Stomach (tissue), 4 donors: Measurements from ENCODE around the gene CFAP61.

Source experiments
- CTCF ChIP-seq, 7 experiments: fragments of 450-650 bp in 4 of 7; fragments of 200-600 bp in 3 of 7; sonication (generic) in 3 of 7; IDR thresholded peaks; one replicate each; pipeline ENCODE4 v1.5.1; 2016 to 2019; ENCODE audit warnings: antibody characterized with exemption in 7 of 7, control low read depth in 2 of 7, mild to moderate bottlenecking in 1 of 7
- EP300 ChIP-seq: sonication (generic); formaldehyde crosslinking; IDR thresholded peaks from one replicate; pipeline ENCODE4 v1.6.1; 2017; ENCODE audit warnings: antibody characterized with exemption
- POLR2A ChIP-seq, 4 donors: fragments of 450-650 bp; IDR thresholded peaks; one replicate each; pipeline ENCODE4 v1.6.1; 2016; ENCODE audit warnings: antibody characterized with exemption in 4 of 4, control low read depth in 2 of 4, mild to moderate bottlenecking in 1 of 4, moderate library complexity in 1 of 4
- POLR2AphosphoS5 ChIP-seq, 3 donors: sonication (generic); formaldehyde crosslinking; IDR thresholded peaks; one replicate each; pipeline ENCODE4 v1.6.1; 2016; ENCODE audit warnings: antibody characterized with exemption in 3 of 3

- no peak for TF ChIP-seq POLR2A (IDR thresholded peaks at IDR 0.05)
- TF ChIP-seq POLR2AphosphoS5 (IDR thresholded peaks at IDR 0.05) = no peak
- no peak for TF ChIP-seq CTCF (IDR thresholded peaks at IDR 0.05)
- no peak for TF ChIP-seq EP300
Observed at GRCh38 chr20:20206788-20207187, 154.5 kb downstream of the CFAP61 start.
